ENCODE results near the gene WDR26. TPM values are rescaled to one million over a fixed set of nuclear protein-coding genes. Genes with fewer than 3 reads are reported as not detected.

Gene WDR26
- total and polyA plus RNA-seq, 9 of the 15 experiments (the other 6 are each of a cell fraction or from before 2014, with no cell fraction given) = 11.5 to 66.0 (median 39.8) TPM

DNA sequence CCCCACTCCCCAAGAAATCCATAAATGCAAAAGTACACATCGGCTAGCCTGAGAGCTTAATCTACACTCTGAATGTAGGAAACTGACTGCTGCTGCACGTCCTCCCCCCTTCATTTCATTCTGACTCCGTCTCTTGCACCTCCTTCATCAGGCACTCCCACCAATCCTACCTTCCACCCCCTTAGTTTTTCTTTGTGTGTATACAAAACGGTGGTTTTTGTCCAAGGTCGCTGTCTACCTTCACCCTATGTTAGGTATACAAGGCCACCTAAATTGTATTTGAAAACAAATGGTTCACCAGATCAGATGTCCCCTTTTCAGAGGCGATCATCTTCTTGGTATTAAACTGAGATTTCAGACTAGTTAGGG is 1.9 kb downstream of the WDR26 start (continued):
- TF ChIP-seq, protein P1, sequence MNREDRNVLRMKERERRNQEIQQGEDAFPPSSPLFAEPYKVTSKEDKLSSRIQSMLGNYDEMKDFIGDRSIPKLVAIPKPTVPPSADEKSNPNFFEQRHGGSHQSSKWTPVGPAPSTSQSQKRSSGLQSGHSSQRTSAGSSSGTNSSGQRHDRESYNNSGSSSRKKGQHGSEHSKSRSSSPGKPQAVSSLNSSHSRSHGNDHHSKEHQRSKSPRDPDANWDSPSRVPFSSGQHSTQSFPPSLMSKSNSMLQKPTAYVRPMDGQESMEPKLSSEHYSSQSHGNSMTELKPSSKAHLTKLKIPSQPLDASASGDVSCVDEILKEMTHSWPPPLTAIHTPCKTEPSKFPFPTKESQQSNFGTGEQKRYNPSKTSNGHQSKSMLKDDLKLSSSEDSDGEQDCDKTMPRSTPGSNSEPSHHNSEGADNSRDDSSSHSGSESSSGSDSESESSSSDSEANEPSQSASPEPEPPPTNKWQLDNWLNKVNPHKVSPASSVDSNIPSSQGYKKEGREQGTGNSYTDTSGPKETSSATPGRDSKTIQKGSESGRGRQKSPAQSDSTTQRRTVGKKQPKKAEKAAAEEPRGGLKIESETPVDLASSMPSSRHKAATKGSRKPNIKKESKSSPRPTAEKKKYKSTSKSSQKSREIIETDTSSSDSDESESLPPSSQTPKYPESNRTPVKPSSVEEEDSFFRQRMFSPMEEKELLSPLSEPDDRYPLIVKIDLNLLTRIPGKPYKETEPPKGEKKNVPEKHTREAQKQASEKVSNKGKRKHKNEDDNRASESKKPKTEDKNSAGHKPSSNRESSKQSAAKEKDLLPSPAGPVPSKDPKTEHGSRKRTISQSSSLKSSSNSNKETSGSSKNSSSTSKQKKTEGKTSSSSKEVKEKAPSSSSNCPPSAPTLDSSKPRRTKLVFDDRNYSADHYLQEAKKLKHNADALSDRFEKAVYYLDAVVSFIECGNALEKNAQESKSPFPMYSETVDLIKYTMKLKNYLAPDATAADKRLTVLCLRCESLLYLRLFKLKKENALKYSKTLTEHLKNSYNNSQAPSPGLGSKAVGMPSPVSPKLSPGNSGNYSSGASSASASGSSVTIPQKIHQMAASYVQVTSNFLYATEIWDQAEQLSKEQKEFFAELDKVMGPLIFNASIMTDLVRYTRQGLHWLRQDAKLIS (CRISPR knock-in tag; IDR thresholded peaks at IDR 0.05) = peak; percentile 81; the same call in 1 of the 2 replicates
- TF ChIP-seq ZBTB1 (CRISPR knock-in tag; IDR thresholded peaks at IDR 0.05; ENCODE audit: borderline replicate concordance, low read depth) = no peak
- peak; percentile 61; the same call in 1 of the 2 replicates for TF ChIP-seq ELF4 (CRISPR knock-in tag; IDR thresholded peaks at IDR 0.05)
- TF ChIP-seq ZNF717 (CRISPR knock-in tag; IDR thresholded peaks at IDR 0.05) = no peak
- no peak; the same call in 1 of the 2 replicates for TF ChIP-seq BCOR (IDR thresholded peaks at IDR 0.05)
- TF ChIP-seq MBD2 (IDR thresholded peaks at IDR 0.05; ENCODE audit: borderline replicate concordance, low read depth) = no peak
- TF ChIP-seq ARHGAP35 (IDR thresholded peaks at IDR 0.05; ENCODE audit: partially characterized antibody) = no peak
- no peak for TF ChIP-seq FOS (IDR thresholded peaks at IDR 0.05; ENCODE audit: extremely low read depth, insufficient read length)
- no peak for TF ChIP-seq L3MBTL2 (IDR thresholded peaks at IDR 0.05)
- TF ChIP-seq, protein P2, sequence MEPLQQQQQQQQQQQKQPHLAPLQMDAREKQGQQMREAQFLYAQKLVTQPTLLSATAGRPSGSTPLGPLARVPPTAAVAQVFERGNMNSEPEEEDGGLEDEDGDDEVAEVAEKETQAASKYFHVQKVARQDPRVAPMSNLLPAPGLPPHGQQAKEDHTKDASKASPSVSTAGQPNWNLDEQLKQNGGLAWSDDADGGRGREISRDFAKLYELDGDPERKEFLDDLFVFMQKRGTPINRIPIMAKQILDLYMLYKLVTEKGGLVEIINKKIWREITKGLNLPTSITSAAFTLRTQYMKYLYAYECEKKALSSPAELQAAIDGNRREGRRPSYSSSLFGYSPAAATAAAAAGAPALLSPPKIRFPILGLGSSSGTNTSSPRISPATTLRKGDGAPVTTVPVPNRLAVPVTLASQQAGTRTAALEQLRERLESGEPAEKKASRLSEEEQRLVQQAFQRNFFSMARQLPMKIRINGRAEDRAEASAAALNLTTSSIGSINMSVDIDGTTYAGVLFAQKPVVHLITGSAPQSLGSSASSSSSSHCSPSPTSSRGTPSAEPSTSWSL (CRISPR knock-in tag; IDR thresholded peaks at IDR 0.05; ENCODE audit: borderline replicate concordance) = no peak
- no peak for TF ChIP-seq E2F4 (CRISPR knock-in tag; IDR thresholded peaks at IDR 0.05; ENCODE audit: low read depth)
- TF ChIP-seq ZFP1 (CRISPR knock-in tag; IDR thresholded peaks at IDR 0.05) = no peak
- TF ChIP-seq KDM1A (IDR thresholded peaks at IDR 0.05) = peak in 1 of 2 experiments; percentile 69; a peak in 2 of 4 replicates
- no peak for TF ChIP-seq RNF219 (CRISPR knock-in tag; IDR thresholded peaks at IDR 0.05)
- no peak for TF ChIP-seq HDAC8 (tag; IDR thresholded peaks at IDR 0.05)
- 0 out of 2 replicates have a peak, but pooled peaks have one; percentile 27 for TF ChIP-seq POLR2A (conservative IDR thresholded peaks at IDR 0.05)
- TF ChIP-seq PHF21A (IDR thresholded peaks at IDR 0.05; ENCODE audit: borderline replicate concordance, low read depth) = no peak
- no peak for TF ChIP-seq MED1 (CRISPR knock-in tag; IDR thresholded peaks at IDR 0.05; ENCODE audit: borderline replicate concordance)
- no peak for TF ChIP-seq ZNF175 (CRISPR knock-in tag; IDR thresholded peaks at IDR 0.05; ENCODE audit: low read depth)
- no peak for TF ChIP-seq EWSR1 (IDR thresholded peaks at IDR 0.05; ENCODE audit: borderline replicate concordance, low read depth, partially characterized antibody)
- TF ChIP-seq HDGF (IDR thresholded peaks at IDR 0.05) = 0 out of 2 replicates have a peak, but pooled peaks have one; percentile 23
- no peak for TF ChIP-seq GATA2 (CRISPR knock-in tag; IDR thresholded peaks at IDR 0.05)
- no peak for TF ChIP-seq ZNF699 (CRISPR knock-in tag; IDR thresholded peaks at IDR 0.05; ENCODE audit: insufficient replicate concordance)

Measured in K562 (cell line).